Kidney (tissue), 14 donors: ENCODE data around the gene ESD. TPM values are rescaled to one million over a fixed set of nuclear protein-coding genes. Genes with fewer than 3 reads are reported as not detected.

Source experiments
- DNase-seq, 5 donors: peaks; one replicate each; pipeline ENCODE4 v3.0.0-alpha.2; 2013 to 2020
- FAIRE-seq: peaks from 2 replicates; lab custom pipeline; 2012; peaks lifted over from hg19 to GRCh38; lab: Jason Lieb, UNC
- H3K27ac ChIP-seq, 2 donors: one replicate each; pipeline ENCODE4 v1.7.0; 2013; ENCODE audit warnings: low read depth in 2 of 2, low read length in 2 of 2, inconsistent platforms in 1 of 2
- H3K27me3 ChIP-seq: one replicate; pipeline ENCODE4 v1.7.1; 2013; ENCODE audit warnings: low read length, inconsistent platforms; ENCODE audit not compliant: control insufficient read depth, insufficient read depth
- H3K36me3 ChIP-seq, 3 donors: one replicate each; pipeline versions ENCODE4 v1.7.0 to v1.7.1; 2013; ENCODE audit warnings: low read length in 3 of 3, control low read depth in 1 of 3, inconsistent platforms in 1 of 3; ENCODE audit not compliant: insufficient read depth in 3 of 3, control insufficient read depth in 2 of 3
- H3K4me1 ChIP-seq, 3 donors: one replicate each; pipeline versions ENCODE4 v1.7.0 to v1.7.1; 2013; ENCODE audit warnings: low read length in 3 of 3, inconsistent platforms in 1 of 3, low read depth in 1 of 3; ENCODE audit not compliant: control insufficient read depth in 2 of 3, insufficient read depth in 2 of 3
- H3K4me3 ChIP-seq, 3 donors: one replicate each; pipeline versions ENCODE4 v1.7.0 to v1.8.1; 2013; ENCODE audit warnings: low read length in 3 of 3, control low read depth in 1 of 3, inconsistent platforms in 1 of 3
- H3K9ac ChIP-seq, 3 donors: one replicate each; pipeline versions ENCODE4 v1.7.0 to v1.7.1; 2013; ENCODE audit warnings: low read length in 3 of 3, control low read depth in 1 of 3, inconsistent platforms in 1 of 3
- H3K9me3 ChIP-seq, 3 donors: one replicate each; pipeline versions ENCODE4 v1.7.0 to v1.7.1; 2013; ENCODE audit warnings: low read length in 3 of 3, control low read depth in 1 of 3, inconsistent platforms in 1 of 3; ENCODE audit not compliant: control insufficient read depth in 2 of 3, insufficient read depth in 1 of 3
- intact Hi-C: fragments of 100-400 bp; cut with DNase I; formaldehyde crosslinking; loops from one replicate; pipeline ENCODE4 v1.11.1; 2022
- polyA plus RNA-seq: library from polyadenylated mRNA; stranded (reverse); fragments of 350-450 nt; fragmentation: Illumina TruSeq; extraction: RNeasy Lipid Tissue Mini Kit (QIAGEN cat#74804); gene quantifications from one replicate; pipeline ENCODE4 v1.2.3, GENCODE V29; 2014; ENCODE audit warnings: low read depth, low replicate concordance; ENCODE audit not compliant: insufficient read depth
- total RNA-seq: library from RNA; stranded (reverse); fragmentation: NEBNext Ultra II Directional; extraction: Animal tissue kit (Norgen Biotek cat#: 25700); gene quantifications from one replicate; pipeline ENCODE4 v1.2.1, GENCODE V29; 2021
- TF ChIP-seq, protein P1 (sequence below): IDR thresholded peaks from 3 replicates; pipeline ENCODE4 v1.5.1; 2012; ENCODE audit warnings: mild to moderate bottlenecking, moderate library complexity, borderline replicate concordance; ENCODE audit not compliant: insufficient read depth; ENCODE audit errors: extremely low read depth
- donor health status: control.
- donor health status: control.
- donor health status: control.
- donor health status: control.
- donor health status: control.
- donor health status: DM: yes; HTN: yes; CAD: no.
- donor health status: Normal renal cell carcinoma (clear cell type).

The ESD gene
- total and polyA plus RNA-seq, 2 donors from 2014 or later, result 98.5 to 179 TPM

DNA sequence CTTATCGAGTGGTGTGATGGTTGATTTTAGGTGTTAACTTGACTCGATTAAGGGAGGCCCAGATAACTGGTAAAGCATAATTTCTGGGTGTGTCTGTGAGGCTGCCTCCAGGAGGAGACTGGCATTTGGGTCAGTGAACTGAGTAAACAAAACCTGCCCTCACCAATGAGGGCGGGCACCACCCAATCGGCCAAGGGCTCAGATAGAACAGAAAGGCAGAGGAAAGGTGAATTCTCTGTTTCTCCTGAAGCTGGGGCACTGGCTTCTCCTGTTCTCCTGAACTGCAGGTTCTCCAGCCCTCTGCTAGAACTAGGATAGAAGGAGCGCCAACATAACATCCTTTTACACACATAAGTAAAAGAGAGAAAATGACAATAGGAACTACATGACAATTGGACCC lies 35.1 kb downstream of the ESD start:
- intact Hi-C loops, result no loop called here
- FAIRE-seq (no peak), DNase-seq (no peak)
- H3K9me3 ChIP-seq, result no peaks in the 10 kb centered on the region
- TF ChIP-seq, protein P1, sequence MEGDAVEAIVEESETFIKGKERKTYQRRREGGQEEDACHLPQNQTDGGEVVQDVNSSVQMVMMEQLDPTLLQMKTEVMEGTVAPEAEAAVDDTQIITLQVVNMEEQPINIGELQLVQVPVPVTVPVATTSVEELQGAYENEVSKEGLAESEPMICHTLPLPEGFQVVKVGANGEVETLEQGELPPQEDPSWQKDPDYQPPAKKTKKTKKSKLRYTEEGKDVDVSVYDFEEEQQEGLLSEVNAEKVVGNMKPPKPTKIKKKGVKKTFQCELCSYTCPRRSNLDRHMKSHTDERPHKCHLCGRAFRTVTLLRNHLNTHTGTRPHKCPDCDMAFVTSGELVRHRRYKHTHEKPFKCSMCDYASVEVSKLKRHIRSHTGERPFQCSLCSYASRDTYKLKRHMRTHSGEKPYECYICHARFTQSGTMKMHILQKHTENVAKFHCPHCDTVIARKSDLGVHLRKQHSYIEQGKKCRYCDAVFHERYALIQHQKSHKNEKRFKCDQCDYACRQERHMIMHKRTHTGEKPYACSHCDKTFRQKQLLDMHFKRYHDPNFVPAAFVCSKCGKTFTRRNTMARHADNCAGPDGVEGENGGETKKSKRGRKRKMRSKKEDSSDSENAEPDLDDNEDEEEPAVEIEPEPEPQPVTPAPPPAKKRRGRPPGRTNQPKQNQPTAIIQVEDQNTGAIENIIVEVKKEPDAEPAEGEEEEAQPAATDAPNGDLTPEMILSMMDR, result no peak
- H3K36me3 ChIP-seq, result no peaks in the 10 kb centered on the region
- H3K4me1 ChIP-seq, result peaks cover 0 to 3% (median 0%) of the 10 kb centered on the region in 3 donors
- no peak overlapping the region for H3K27ac ChIP-seq
- no peak overlapping the region for H3K9ac ChIP-seq
- no peak overlapping the region for H3K4me3 ChIP-seq
- no peaks in the 10 kb centered on the region for H3K27me3 ChIP-seq

DNA sequence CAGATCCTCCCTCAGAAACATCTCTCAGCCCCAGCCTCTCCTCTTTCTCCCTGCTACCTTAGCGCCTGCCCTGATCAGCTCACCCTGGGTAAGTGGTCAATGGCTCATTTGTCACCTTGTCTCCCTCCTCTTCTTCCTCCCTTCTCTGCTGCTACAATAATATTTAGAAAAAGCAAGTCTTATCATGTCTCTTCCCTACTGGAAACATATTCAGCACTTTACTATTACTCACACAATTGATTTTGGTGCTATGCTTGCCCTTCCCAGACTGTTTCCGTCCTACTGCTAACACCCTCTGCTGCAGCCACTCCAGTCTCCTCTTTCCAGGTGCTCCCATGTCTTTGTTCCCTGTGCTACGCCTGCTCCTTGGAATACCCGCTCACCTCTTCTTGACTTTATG lies 35.8 kb downstream of the ESD start:
- Histone ChIP-seq H3K4me1 (peaks cover 0 to 3% (median 0%) of the 10 kb centered on the region in 3 donors), H3K27me3 (no peaks in the 10 kb centered on the region), H3K9me3 (no peaks in the 10 kb centered on the region), H3K27ac (no peak overlapping the region), H3K36me3 (no peaks in the 10 kb centered on the region), H3K4me3 (no peak overlapping the region), H3K9ac (no peak overlapping the region)
- no peak for FAIRE-seq
- TF ChIP-seq, protein P1, result no peak
- intact Hi-C loops, result no loop called here
- no peak for DNase-seq

DNA sequence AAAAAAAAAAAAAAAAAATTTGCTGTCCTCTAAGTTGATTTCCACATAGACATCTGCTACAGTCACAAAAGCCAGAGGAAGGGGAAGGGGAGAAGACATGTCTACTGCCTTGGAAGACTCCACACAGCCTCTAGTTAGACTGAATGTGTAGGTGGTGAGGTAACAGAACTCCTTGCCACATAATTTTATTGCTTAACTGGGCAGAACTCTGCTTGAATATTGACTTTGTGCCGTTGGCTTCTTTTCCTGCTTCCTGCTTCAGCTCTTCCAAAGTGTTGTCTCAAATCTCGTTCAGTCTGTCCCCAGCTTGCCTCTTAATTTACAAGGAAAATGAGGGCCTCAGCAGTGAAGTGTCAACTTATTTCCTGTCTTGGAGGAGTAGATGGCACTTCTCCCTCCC lies 37.1 kb downstream of the ESD start:
- FAIRE-seq, result no peak

More for the DNA sequence above, 37.1 kb downstream of the ESD start:
- H3K9me3 ChIP-seq, result no peaks in the 10 kb centered on the region
- no peaks in the 10 kb centered on the region for H3K27me3 ChIP-seq
- no peak overlapping the region for H3K9ac ChIP-seq
- peak in 1 of 5 donors; percentile 24 for DNase-seq
- no peak overlapping the region for H3K27ac ChIP-seq
- intact Hi-C loops, result no loop called here
- peaks cover 0 to 3% (median 0%) of the 10 kb centered on the region in 3 donors for H3K4me1 ChIP-seq
- H3K4me3 ChIP-seq, result no peak overlapping the region
- H3K36me3 ChIP-seq, result no peaks in the 10 kb centered on the region
- TF ChIP-seq, protein P1, result no peak
